ENCODE measurements around the gene CDH19.

CDH19 gene

GRCh38 chr18:66564236-66564635 lies 39.7 kb downstream of the CDH19 start:
- no peak for TF ChIP-seq CTCF (IDR thresholded peaks at IDR 0.05)

GRCh38 chr18:66562279-66562678 lies 41.6 kb downstream of the CDH19 start:
- TF ChIP-seq CTCF (IDR thresholded peaks at IDR 0.05) = no peak

GRCh38 chr18:66560094-66560493 lies 43.8 kb downstream of the CDH19 start:
- peak; percentile 68 for TF ChIP-seq CTCF (IDR thresholded peaks at IDR 0.05)

- no peak for TF ChIP-seq CTCF (IDR thresholded peaks at IDR 0.05)
Observed at GRCh38 chr18:66558773-66559172, 45.1 kb downstream of the CDH19 start.

GRCh38 chr18:66557091-66557490 lies 46.8 kb downstream of the CDH19 start:
- TF ChIP-seq CTCF (IDR thresholded peaks at IDR 0.05) = no peak

GRCh38 chr18:66555585-66555984 lies 48.3 kb downstream of the CDH19 start:
- TF ChIP-seq CTCF (IDR thresholded peaks at IDR 0.05) = no peak

GRCh38 chr18:66553824-66554223 lies 50.1 kb downstream of the CDH19 start:
- TF ChIP-seq CTCF (IDR thresholded peaks at IDR 0.05) = no peak

- no peak for TF ChIP-seq CTCF (IDR thresholded peaks at IDR 0.05)
Observed at GRCh38 chr18:66550366-66550765, 53.5 kb downstream of the CDH19 start.
